CD4-positive, alpha-beta T cell treated with Interleukin-15 for 1 hour (primary cell): Measurements from ENCODE around the gene KLHL35.

Source experiments
- DNase-seq: peaks from one replicate; pipeline ENCODE4 v3.0.0-alpha.2; 2020

Gene KLHL35

GRCh38 chr11:75441804-75442132 is 8.8 kb upstream of the KLHL35 start:
- no peak for DNase-seq

GRCh38 chr11:75440960-75441803 is 8.2 kb upstream of the KLHL35 start:
- DNase-seq = no peak

GRCh38 chr11:75439495-75440120 is 6.6 kb upstream of the KLHL35 start:
- DNase-seq = no peak

GRCh38 chr11:75439026-75439425 is 6.0 kb upstream of the KLHL35 start:
- no peak for DNase-seq

- DNase-seq = no peak
Observed at GRCh38 chr11:75437966-75438659, 5.1 kb upstream of the KLHL35 start.

GRCh38 chr11:75436806-75437205 is 3.8 kb upstream of the KLHL35 start:
- DNase-seq = no peak

- DNase-seq = no peak
Observed at GRCh38 chr11:75435571-75435925, 2.5 kb upstream of the KLHL35 start.

GRCh38 chr11:75434886-75435570 is 2.0 kb upstream of the KLHL35 start:
- DNase-seq = no peak

GRCh38 chr11:75434051-75434450 is 1.0 kb upstream of the KLHL35 start:
- no peak for DNase-seq

GRCh38 chr11:75433443-75433842 is 440 bp upstream of the KLHL35 start:
- no peak for DNase-seq

GRCh38 chr11:75431533-75432525 is 1.2 kb downstream of the KLHL35 start:
- no peak for DNase-seq

GRCh38 chr11:75430714-75431532 is 2.1 kb downstream of the KLHL35 start:
- no peak for DNase-seq

- peak; percentile 51 for DNase-seq
Observed at GRCh38 chr11:75429902-75430713, 2.9 kb downstream of the KLHL35 start.

- no peak for DNase-seq
Observed at GRCh38 chr11:75429641-75429901, 3.4 kb downstream of the KLHL35 start.

- no peak for DNase-seq
Observed at GRCh38 chr11:75428989-75429640, 3.9 kb downstream of the KLHL35 start.

- DNase-seq = peak; percentile 75
Observed at GRCh38 chr11:75428281-75428724, 4.7 kb downstream of the KLHL35 start.

GRCh38 chr11:75427181-75427580 is 5.8 kb downstream of the KLHL35 start:
- DNase-seq = no peak

- no peak for DNase-seq
Observed at GRCh38 chr11:75426720-75427086, 6.3 kb downstream of the KLHL35 start.

GRCh38 chr11:75425422-75425821 is 7.6 kb downstream of the KLHL35 start:
- no peak for DNase-seq

- DNase-seq = no peak
Observed at GRCh38 chr11:75424396-75424795, 8.6 kb downstream of the KLHL35 start.
